Fibroblast of skin of scalp (primary cell): ENCODE data around the gene OPCML.

Experiments
- DNase-seq: peaks from one replicate; pipeline ENCODE4 v3.0.0-alpha.2; 2013

The OPCML gene

GRCh38 chr11:133501643-133502539 lies 30.4 kb downstream of the OPCML start:
- DNase-seq, result no peak

GRCh38 chr11:133500936-133501335 lies 31.4 kb downstream of the OPCML start:
- DNase-seq, result no peak

GRCh38 chr11:133500435-133500834 lies 31.9 kb downstream of the OPCML start:
- no peak for DNase-seq

- no peak for DNase-seq
Observed at GRCh38 chr11:133498969-133499368, 33.3 kb downstream of the OPCML start.

- DNase-seq, result no peak
Observed at GRCh38 chr11:133497477-133498140, 34.7 kb downstream of the OPCML start.

- DNase-seq, result no peak
Observed at GRCh38 chr11:133492895-133493294, 39.4 kb downstream of the OPCML start.

- DNase-seq, result no peak
Observed at GRCh38 chr11:133491680-133492383, 40.5 kb downstream of the OPCML start.

- DNase-seq, result no peak
Observed at GRCh38 chr11:133480722-133481121, 51.6 kb downstream of the OPCML start.

GRCh38 chr11:133479209-133479608 lies 53.1 kb downstream of the OPCML start:
- DNase-seq, result no peak

GRCh38 chr11:133477251-133477625 lies 55.1 kb downstream of the OPCML start:
- DNase-seq, result no peak

GRCh38 chr11:133476570-133477250 lies 55.6 kb downstream of the OPCML start:
- no peak for DNase-seq

- DNase-seq, result no peak
Observed at GRCh38 chr11:133474461-133474860, 57.8 kb downstream of the OPCML start.

GRCh38 chr11:133467686-133468085 lies 64.6 kb downstream of the OPCML start:
- DNase-seq, result no peak

GRCh38 chr11:133443206-133443747 lies 89.0 kb downstream of the OPCML start:
- DNase-seq, result no peak

GRCh38 chr11:133441964-133442660 lies 90.2 kb downstream of the OPCML start:
- no peak for DNase-seq

- DNase-seq, result no peak
Observed at GRCh38 chr11:133425992-133426391, 106.3 kb downstream of the OPCML start.

- DNase-seq, result no peak
Observed at GRCh38 chr11:133425245-133425644, 107.1 kb downstream of the OPCML start.

- DNase-seq, result no peak
Observed at GRCh38 chr11:133418218-133418617, 114.1 kb downstream of the OPCML start.

GRCh38 chr11:133414506-133414905 lies 117.8 kb downstream of the OPCML start:
- DNase-seq, result no peak

- no peak for DNase-seq
Observed at GRCh38 chr11:133413703-133414102, 118.6 kb downstream of the OPCML start.

- DNase-seq, result no peak
Observed at GRCh38 chr11:133409799-133410198, 122.5 kb downstream of the OPCML start.

- DNase-seq, result no peak
Observed at GRCh38 chr11:133408936-133409335, 123.4 kb downstream of the OPCML start.
